ENCODE data around the gene MAPKBP1. TPM values are rescaled to one million over a fixed set of nuclear protein-coding genes. Genes with fewer than 3 reads are reported as not detected.

The MAPKBP1 gene
- total and polyA plus RNA-seq, 9 of the 15 experiments (the other 6 are each of a cell fraction or from before 2014, with no cell fraction given): 0.15 to 9.5 (median 4.5) TPM

- no peaks in the 10 kb centered on the region for H3K9me1 ChIP-seq (ENCODE audit: control insufficient read depth, insufficient read depth, low read length)
- ATAC-seq: peak; percentile 51
- no peaks in the 10 kb centered on the region for H3K79me2 ChIP-seq (ENCODE audit: control insufficient read depth, insufficient read depth, low read length)
- no TSS peak for BruUV-seq (replicated peaks)
- H4K20me1 ChIP-seq (replicated peaks; ENCODE audit: control insufficient read depth, insufficient read depth, low read length): 0 out of 2 replicates have a peak, but pooled peaks cover 4% of the 10 kb centered on the region
- no peaks in the 10 kb centered on the region for H3K27me3 ChIP-seq (ENCODE audit: control insufficient read depth in 2 of 2, insufficient read depth in 2 of 2, low read length in 2 of 2)
- no peaks in the 10 kb centered on the region for H3K9me3 ChIP-seq (replicated peaks; ENCODE audit: control insufficient read depth, insufficient read depth, low read depth, low read length)
- H3K4me1 ChIP-seq (replicated peaks in 1 of 2; ENCODE audit: control insufficient read depth in 2 of 2, insufficient read depth in 2 of 2, low read length in 2 of 2): peaks cover 3 to 7% of the 10 kb centered on the region in 2 experiments; a peak in 3 of 5 replicates
- CTCF ChIA-PET (ENCODE audit: low intra/inter-chr PET ratio): interaction anchor here (0.7 to 3.9 kb wide), 7 partner anchors 8 to 345 kb away, joined by 3 to 98 read pairs (median 6); partner anchors contain the start of gene MAPKBP1
- in situ Hi-C loops (cut with MboI): loop anchor here (5.0 to 25.0 kb wide), 3 partner anchors 39 to 349 kb away; partner anchors contain the start of gene MAPKBP1
- no peak overlapping the region for H3K27ac ChIP-seq (ENCODE audit: extremely low read depth, low read depth, low read length)
- peak overlapping the region; percentile 52; the same call in 1 of the 2 replicates for H2AFZ ChIP-seq (ENCODE audit: low read depth, low read length)
- POLR2A ChIA-PET: interaction anchor here (0.7 to 2.7 kb wide), 4 partner anchors 37 to 345 kb away, joined by 3 to 15 read pairs (median 4); partner anchors contain the start of genes MAPKBP1 and MGA
- intact Hi-C loops (cut with micrococcal nuclease): loop anchor here (1.0 to 5.0 kb wide), 6 partner anchors 39 to 344 kb away; no protein-coding TSS in a partner anchor
- TF ChIP-seq ARID3A (IDR thresholded peaks at IDR 0.05; ENCODE audit: borderline replicate concordance, low read depth, low read length) (no peak), ETV5 (CRISPR knock-in tag; IDR thresholded peaks at IDR 0.05; ENCODE audit: low read depth) (0 out of 2 replicates have a peak, but pooled peaks have one; percentile 29), ZNF780A (CRISPR knock-in tag; IDR thresholded peaks at IDR 0.05) (no peak), ZFP30 (CRISPR knock-in tag; IDR thresholded peaks at IDR 0.05; ENCODE audit: borderline replicate concordance) (no peak)
- WGBS (ENCODE audit: insufficient coverage, low coverage, missing lambda C conversion rate): 92% methylated on average over 4 of the region's 5 CpGs
- H3K36me3 ChIP-seq (ENCODE audit: control insufficient read depth, insufficient read depth, low read length): peaks cover 2% of the 10 kb centered on the region; the same call in 2 of the 3 replicates
- no peak for FAIRE-seq
- no peak overlapping the region for H3K4me3 ChIP-seq
- peak overlapping the region in 1 of 2 experiments; percentile 23; a peak in 1 of 4 replicates for H3K9ac ChIP-seq (ENCODE audit: insufficient read depth in 1 of 2, low read depth in 2 of 2, low read length in 2 of 2)
- no peak overlapping the region for H3K4me2 ChIP-seq (ENCODE audit: insufficient read depth, low read length)
- no peak for DNase-seq (ENCODE audit: extremely low read depth in 1 of 4, low spot score in 3 of 4)
These were observed 36.6 kb downstream of the MAPKBP1 start for GRCh38 chr15:41810651-41811431.

Measured in K562 (cell line).